BE2C (cell line): Measurements from ENCODE around the gene XAB2.

Experiments used
- DNase-seq: peaks from one replicate; pipeline ENCODE4 v3.0.0-alpha.2; 2020
- H3K27me3 ChIP-seq: fragments of 250-450 bp; sonication (Bioruptor Pico); 2 replicates; pipeline ENCODE4 v1.5.1; 2020; ENCODE audit warnings: mild to moderate bottlenecking
- H3K36me3 ChIP-seq: fragments of 250-450 bp; sonication (Bioruptor Pico); 2 replicates; pipeline ENCODE4 v1.5.1; 2020; ENCODE audit warnings: mild to moderate bottlenecking
- H3K4me1 ChIP-seq: fragments of 250-450 bp; sonication (Bioruptor Pico); 2 replicates; pipeline ENCODE4 v1.5.1; 2020
- H3K4me3 ChIP-seq: 2 replicates; pipeline ENCODE4 v1.5.1; 2011; ENCODE audit warnings: low read depth, low read length
- H3K9me3 ChIP-seq: fragments of 250-450 bp; sonication (Bioruptor Pico); 2 replicates; pipeline ENCODE4 v1.5.1; 2020
- TF ChIP-seq, protein P1 (sequence below): IDR thresholded peaks from 2 replicates; pipeline ENCODE4 v1.5.1; 2012; ENCODE audit warnings: mild to moderate bottlenecking, low read depth, low read length

The XAB2 gene

DNA sequence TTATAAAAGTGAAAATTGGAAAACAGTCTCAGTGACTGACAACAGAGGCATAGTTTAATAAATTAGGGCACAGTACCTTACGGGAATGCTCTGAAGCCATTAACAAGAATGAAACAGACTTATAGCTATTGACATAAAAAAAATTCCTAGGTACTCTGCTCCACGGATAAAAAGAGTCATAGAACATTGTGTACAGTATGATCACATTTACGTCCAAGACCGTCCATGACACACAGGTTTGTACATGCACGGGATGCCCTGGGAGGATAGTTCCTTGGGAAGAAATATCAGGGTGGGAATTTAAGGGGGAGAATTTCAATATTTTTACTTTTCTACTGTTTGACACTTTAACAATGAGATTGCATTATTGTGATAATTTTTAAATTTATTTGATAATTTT lies 58.6 kb downstream of the XAB2 start:
- Histone ChIP-seq H3K9me3 (no peaks in the 10 kb centered on the region), H3K36me3 (no peaks in the 10 kb centered on the region), H3K27me3 (peaks cover 2% of the 10 kb centered on the region; the same call in 1 of the 2 replicates), H3K4me3 (no peak overlapping the region), H3K4me1 (no peaks in the 10 kb centered on the region)
- no peak for DNase-seq
- TF ChIP-seq, protein P1, sequence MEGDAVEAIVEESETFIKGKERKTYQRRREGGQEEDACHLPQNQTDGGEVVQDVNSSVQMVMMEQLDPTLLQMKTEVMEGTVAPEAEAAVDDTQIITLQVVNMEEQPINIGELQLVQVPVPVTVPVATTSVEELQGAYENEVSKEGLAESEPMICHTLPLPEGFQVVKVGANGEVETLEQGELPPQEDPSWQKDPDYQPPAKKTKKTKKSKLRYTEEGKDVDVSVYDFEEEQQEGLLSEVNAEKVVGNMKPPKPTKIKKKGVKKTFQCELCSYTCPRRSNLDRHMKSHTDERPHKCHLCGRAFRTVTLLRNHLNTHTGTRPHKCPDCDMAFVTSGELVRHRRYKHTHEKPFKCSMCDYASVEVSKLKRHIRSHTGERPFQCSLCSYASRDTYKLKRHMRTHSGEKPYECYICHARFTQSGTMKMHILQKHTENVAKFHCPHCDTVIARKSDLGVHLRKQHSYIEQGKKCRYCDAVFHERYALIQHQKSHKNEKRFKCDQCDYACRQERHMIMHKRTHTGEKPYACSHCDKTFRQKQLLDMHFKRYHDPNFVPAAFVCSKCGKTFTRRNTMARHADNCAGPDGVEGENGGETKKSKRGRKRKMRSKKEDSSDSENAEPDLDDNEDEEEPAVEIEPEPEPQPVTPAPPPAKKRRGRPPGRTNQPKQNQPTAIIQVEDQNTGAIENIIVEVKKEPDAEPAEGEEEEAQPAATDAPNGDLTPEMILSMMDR: no peak
